Femur (tissue), 1 donor: ENCODE measurements around the gene PTPN7.

ENCODE experiments used
- DNase-seq: peaks from one replicate; pipeline ENCODE4 v3.0.0-alpha.2; 2017

Gene PTPN7

DNA sequence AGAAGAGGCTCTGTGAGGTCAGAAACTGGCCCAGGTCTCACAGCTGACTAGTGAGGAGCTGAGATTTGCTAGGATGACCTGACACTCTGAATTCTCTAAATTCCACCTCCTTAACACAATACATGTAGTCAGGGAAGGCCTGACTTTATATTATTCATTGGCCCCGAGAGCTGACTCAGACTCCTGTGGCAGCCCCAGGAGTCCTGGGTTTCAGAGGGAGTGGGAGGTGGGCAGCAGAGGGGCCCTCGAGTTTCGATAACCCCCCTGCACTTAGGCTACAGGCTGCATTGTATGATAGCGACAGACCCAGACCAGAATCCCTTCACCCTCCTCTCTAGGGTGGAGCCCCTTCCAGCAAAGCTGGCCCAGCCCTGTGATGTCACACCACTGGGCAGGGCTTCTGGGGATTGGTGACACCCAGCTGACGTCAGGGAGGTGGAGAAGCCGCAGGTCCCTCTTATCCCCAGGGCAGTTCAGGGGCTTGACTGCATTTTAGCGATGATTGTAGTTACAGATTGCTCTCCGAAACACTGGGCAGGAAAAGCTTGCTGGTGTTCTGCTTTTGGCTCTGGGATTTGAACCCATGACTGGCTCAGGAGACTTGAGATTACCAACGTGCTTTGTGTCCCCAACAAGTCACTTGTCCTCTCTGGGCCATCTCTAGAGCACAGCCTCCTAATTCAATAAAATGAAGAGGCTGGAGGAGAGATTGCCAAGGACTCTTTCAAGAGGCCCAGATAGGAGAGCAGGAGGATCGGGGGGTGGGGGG lies 54.6 kb downstream of the PTPN7 start:
- no peak for DNase-seq

GRCh38 chr1:202104073-202104472 lies 56.3 kb downstream of the PTPN7 start:
- no peak for DNase-seq

DNA sequence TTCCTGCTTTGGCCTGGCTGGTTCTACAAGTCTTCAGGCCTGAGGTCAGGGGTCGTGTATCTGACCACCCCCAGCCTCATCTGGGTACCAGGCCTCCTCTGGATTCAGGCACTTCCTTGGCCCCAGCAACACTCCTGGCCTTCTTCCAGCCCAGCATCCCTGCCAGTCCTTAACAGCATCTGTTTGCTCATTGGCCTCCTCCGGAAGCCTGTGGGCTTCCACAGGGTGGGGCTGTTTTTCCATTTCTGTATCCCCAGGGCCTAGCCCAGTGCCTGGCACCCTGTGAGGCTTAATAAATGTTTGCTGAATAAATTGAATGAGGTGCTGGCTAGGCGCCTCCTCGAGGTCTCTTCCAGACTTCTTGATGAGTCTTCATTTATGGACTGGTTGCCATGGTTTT lies 59.2 kb downstream of the PTPN7 start:
- DNase-seq, result no peak
